Measurements from ENCODE around the gene MEGF6.

Gene MEGF6

GRCh38 chr1:3611170-3612019, at the start of gene MEGF6:
TSS of gene MEGF6 (minus strand) at chr1:3611508. CDS start at chr1:3611268, 240 bp downstream.
- peak within 1 kb of the TSS; percentile 69 for H3K9ac ChIP-seq (ENCODE audit: low read depth, low read length)
- no peaks in the 10 kb centered on the region for H3K9me3 ChIP-seq (ENCODE audit: control insufficient read depth, insufficient read depth, low read length)
- H3K36me3 ChIP-seq (ENCODE audit: insufficient read depth, low read length), result no peaks in the 10 kb centered on the region
- peaks cover 31% of the 10 kb centered on the region for H3K4me1 ChIP-seq (ENCODE audit: insufficient read depth, low read length)

GRCh38 chr1:3660704-3661103, 49.4 kb upstream of the MEGF6 start:
- no peak overlapping the region for H3K9ac ChIP-seq (ENCODE audit: low read depth, low read length)
- H3K4me1 ChIP-seq (ENCODE audit: insufficient read depth, low read length), result no peaks in the 10 kb centered on the region; the same call in 1 of the 2 replicates
- no peaks in the 10 kb centered on the region for H3K36me3 ChIP-seq (ENCODE audit: insufficient read depth, low read length)
- no peaks in the 10 kb centered on the region for H3K9me3 ChIP-seq (ENCODE audit: control insufficient read depth, insufficient read depth, low read length)

- H3K9me3 ChIP-seq (ENCODE audit: control insufficient read depth, insufficient read depth, low read length), result no peaks in the 10 kb centered on the region
- no peaks in the 10 kb centered on the region for H3K36me3 ChIP-seq (ENCODE audit: insufficient read depth, low read length)
- H3K9ac ChIP-seq (ENCODE audit: low read depth, low read length), result no peak overlapping the region
- H3K4me1 ChIP-seq (ENCODE audit: insufficient read depth, low read length), result no peaks in the 10 kb centered on the region
These were observed 47.8 kb upstream of the MEGF6 start for GRCh38 chr1:3659093-3659492.

GRCh38 chr1:3658231-3658615, 46.9 kb upstream of the MEGF6 start:
- H3K4me1 ChIP-seq (ENCODE audit: insufficient read depth, low read length), result no peaks in the 10 kb centered on the region; the same call in 1 of the 2 replicates
- H3K36me3 ChIP-seq (ENCODE audit: insufficient read depth, low read length), result no peaks in the 10 kb centered on the region
- no peak overlapping the region for H3K9ac ChIP-seq (ENCODE audit: low read depth, low read length)
- H3K9me3 ChIP-seq (ENCODE audit: control insufficient read depth, insufficient read depth, low read length), result no peaks in the 10 kb centered on the region

- no peaks in the 10 kb centered on the region for H3K9me3 ChIP-seq (ENCODE audit: control insufficient read depth, insufficient read depth, low read length)
- no peaks in the 10 kb centered on the region; the same call in 1 of the 2 replicates for H3K4me1 ChIP-seq (ENCODE audit: insufficient read depth, low read length)
- no peaks in the 10 kb centered on the region for H3K36me3 ChIP-seq (ENCODE audit: insufficient read depth, low read length)
- no peak overlapping the region for H3K9ac ChIP-seq (ENCODE audit: low read depth, low read length)
These were observed 46.4 kb upstream of the MEGF6 start for GRCh38 chr1:3657578-3658230.

- Histone ChIP-seq H3K9me3 (ENCODE audit: control insufficient read depth, insufficient read depth, low read length) (no peaks in the 10 kb centered on the region), H3K4me1 (ENCODE audit: insufficient read depth, low read length) (no peaks in the 10 kb centered on the region; the same call in 1 of the 2 replicates), H3K9ac (ENCODE audit: low read depth, low read length) (no peak overlapping the region), H3K36me3 (ENCODE audit: insufficient read depth, low read length) (no peaks in the 10 kb centered on the region)
These were observed 45.8 kb upstream of the MEGF6 start for GRCh38 chr1:3657096-3657475.

- Histone ChIP-seq H3K9me3 (ENCODE audit: control insufficient read depth, insufficient read depth, low read length) (no peaks in the 10 kb centered on the region), H3K4me1 (ENCODE audit: insufficient read depth, low read length) (no peaks in the 10 kb centered on the region; the same call in 1 of the 2 replicates), H3K9ac (ENCODE audit: low read depth, low read length) (no peak overlapping the region), H3K36me3 (ENCODE audit: insufficient read depth, low read length) (no peaks in the 10 kb centered on the region)
These were observed 45.3 kb upstream of the MEGF6 start for GRCh38 chr1:3656450-3657095.

- Histone ChIP-seq H3K36me3 (ENCODE audit: insufficient read depth, low read length) (no peaks in the 10 kb centered on the region), H3K9ac (ENCODE audit: low read depth, low read length) (no peak overlapping the region), H3K9me3 (ENCODE audit: control insufficient read depth, insufficient read depth, low read length) (no peaks in the 10 kb centered on the region), H3K4me1 (ENCODE audit: insufficient read depth, low read length) (no peaks in the 10 kb centered on the region; the same call in 1 of the 2 replicates)
These were observed 43.4 kb upstream of the MEGF6 start for GRCh38 chr1:3654549-3655281.

- peak overlapping the region; percentile 50; the same call in 1 of the 2 replicates for H3K9ac ChIP-seq (ENCODE audit: low read depth, low read length)
- H3K4me1 ChIP-seq (ENCODE audit: insufficient read depth, low read length), result no peaks in the 10 kb centered on the region; the same call in 1 of the 2 replicates
- H3K36me3 ChIP-seq (ENCODE audit: insufficient read depth, low read length), result no peaks in the 10 kb centered on the region
- no peaks in the 10 kb centered on the region for H3K9me3 ChIP-seq (ENCODE audit: control insufficient read depth, insufficient read depth, low read length)
These were observed 41.9 kb upstream of the MEGF6 start for GRCh38 chr1:3653286-3653618.

- Histone ChIP-seq H3K9ac (ENCODE audit: low read depth, low read length) (peak overlapping the region; percentile 50), H3K9me3 (ENCODE audit: control insufficient read depth, insufficient read depth, low read length) (no peaks in the 10 kb centered on the region), H3K36me3 (ENCODE audit: insufficient read depth, low read length) (no peaks in the 10 kb centered on the region), H3K4me1 (ENCODE audit: insufficient read depth, low read length) (no peaks in the 10 kb centered on the region; the same call in 1 of the 2 replicates)
These were observed 41.4 kb upstream of the MEGF6 start for GRCh38 chr1:3652548-3653285.

GRCh38 chr1:3651930-3652547, 40.7 kb upstream of the MEGF6 start, which contains the start of gene TP73:
TSS of gene TP73 (plus strand) at chr1:3652516. CDS start at chr1:3682366, 29,850 bp downstream.
- peak within 1 kb of the TSS; percentile 50 for H3K9ac ChIP-seq (ENCODE audit: low read depth, low read length)
- H3K9me3 ChIP-seq (ENCODE audit: control insufficient read depth, insufficient read depth, low read length), result no peaks in the 10 kb centered on the region
- H3K4me1 ChIP-seq (ENCODE audit: insufficient read depth, low read length), result no peaks in the 10 kb centered on the region; the same call in 1 of the 2 replicates
- H3K36me3 ChIP-seq (ENCODE audit: insufficient read depth, low read length), result no peaks in the 10 kb centered on the region

- Histone ChIP-seq H3K9me3 (ENCODE audit: control insufficient read depth, insufficient read depth, low read length) (no peaks in the 10 kb centered on the region), H3K9ac (ENCODE audit: low read depth, low read length) (peak overlapping the region; percentile 50; the same call in 1 of the 2 replicates), H3K4me1 (ENCODE audit: insufficient read depth, low read length) (no peaks in the 10 kb centered on the region; the same call in 1 of the 2 replicates), H3K36me3 (ENCODE audit: insufficient read depth, low read length) (no peaks in the 10 kb centered on the region)
These were observed 40.0 kb upstream of the MEGF6 start for GRCh38 chr1:3651026-3651929.
